HEK293 (cell line): ENCODE measurements around the gene MCU.

Experiments
- CTCF ChIA-PET: fragments of 350-600 bp; formaldehyde crosslinking; extraction: SDS; loops from one replicate; lab custom pipeline; 2021; ENCODE audit warnings: antibody characterized with exemption; lab: Yijun Ruan, JAX
- POLR2A ChIA-PET: fragments of 300-600 bp; formaldehyde crosslinking; extraction: SDS; loops from one replicate; lab custom pipeline; 2020; ENCODE audit warnings: antibody characterized with exemption, inconsistent platforms; lab: Yijun Ruan, JAX
- H3K27ac ChIP-seq: fragments of 200-500 bp; sonication (Bioruptor generic); 2 replicates; pipeline ENCODE4 v1.5.1; 2014; ENCODE audit warnings: low read depth, low read length, control low read depth, inconsistent platforms; ENCODE audit errors: extremely low read depth
- H3K36me3 ChIP-seq, 2 experiments: fragments of 200-500 bp in 1 of 2; sonication (Bioruptor generic) in 1 of 2; 1 replicate in 1 of 2; 2 replicates in 1 of 2; pipeline ENCODE4 v1.5.1; 2014 to 2017; ENCODE audit warnings: inconsistent platforms in 2 of 2, low read length in 2 of 2; ENCODE audit not compliant: control insufficient read depth in 2 of 2, insufficient read depth in 1 of 2
- H3K4me1 ChIP-seq: fragments of 200-500 bp; sonication (Bioruptor generic); 2 replicates; pipeline ENCODE4 v1.5.1; 2014; ENCODE audit warnings: mild to moderate bottlenecking, low read length, inconsistent platforms; ENCODE audit not compliant: control insufficient read depth, insufficient read depth
- H3K4me3 ChIP-seq: 2 replicates; pipeline ENCODE4 v1.5.1; 2011; ENCODE audit warnings: low read depth, mild to moderate bottlenecking, control low read depth, low read length, moderate library complexity
- H3K9me3 ChIP-seq: fragments of 200-500 bp; sonication (Bioruptor generic); 2 replicates; pipeline ENCODE4 v1.5.1; 2014; ENCODE audit warnings: low read depth, low read length, inconsistent platforms; ENCODE audit not compliant: control insufficient read depth, insufficient read depth
- HOXC10 ChIP-seq: sonication (generic); formaldehyde crosslinking; IDR thresholded peaks from 2 replicates; pipeline ENCODE4 v1.8.1; 2023; ENCODE audit warnings: mild to moderate bottlenecking, missing genetic modification reagents
- SP2 ChIP-seq: fragments of 450-650 bp; formaldehyde crosslinking; IDR thresholded peaks from 2 replicates; pipeline ENCODE4 v1.5.1; 2016; ENCODE audit warnings: missing biosample characterization, missing genetic modification characterization
- YY2 ChIP-seq: fragments of 450-650 bp; formaldehyde crosslinking; IDR thresholded peaks from 2 replicates; pipeline ENCODE4 v1.5.1; 2016; ENCODE audit warnings: missing biosample characterization, missing genetic modification characterization
- ZFP37 ChIP-seq: fragments of 450-650 bp; formaldehyde crosslinking; IDR thresholded peaks from 2 replicates; pipeline ENCODE4 v1.5.1; 2016; ENCODE audit warnings: missing biosample characterization, missing genetic modification characterization
- ZNF19 ChIP-seq: fragments of 450-650 bp; formaldehyde crosslinking; IDR thresholded peaks from 2 replicates; pipeline ENCODE4; 2016; ENCODE audit warnings: missing biosample characterization, missing genetic modification characterization, low read depth
- ZNF239 ChIP-seq: fragments of 450-650 bp; formaldehyde crosslinking; IDR thresholded peaks from 2 replicates; pipeline ENCODE4 v1.5.1; 2016; ENCODE audit warnings: missing biosample characterization, missing genetic modification characterization
- ZNF248 ChIP-seq: fragments of 450-650 bp; formaldehyde crosslinking; IDR thresholded peaks from 2 replicates; pipeline ENCODE4 v1.5.1; 2017; ENCODE audit warnings: missing biosample characterization, missing genetic modification characterization
- ZNF266 ChIP-seq: fragments of 450-650 bp; formaldehyde crosslinking; IDR thresholded peaks from 2 replicates; pipeline ENCODE4 v1.5.1; 2016; ENCODE audit warnings: missing biosample characterization, missing genetic modification characterization, low read depth
- ZNF354C ChIP-seq: fragments of 450-650 bp; formaldehyde crosslinking; IDR thresholded peaks from 2 replicates; pipeline ENCODE4 v1.5.1; 2016; ENCODE audit warnings: missing biosample characterization, missing genetic modification characterization, low read depth, borderline replicate concordance
- ZNF404 ChIP-seq: fragments of 450-650 bp; formaldehyde crosslinking; IDR thresholded peaks from 2 replicates; pipeline ENCODE4 v1.5.1; 2017; ENCODE audit warnings: missing biosample characterization, missing genetic modification characterization
- TF ChIP-seq, protein P1 (sequence below): fragments of 450-650 bp; formaldehyde crosslinking; IDR thresholded peaks from 2 replicates; pipeline ENCODE4 v1.5.1; 2016; ENCODE audit warnings: missing biosample characterization, missing genetic modification characterization
- TF ChIP-seq, protein P2 (sequence below): fragments of 450-650 bp; formaldehyde crosslinking; IDR thresholded peaks from 2 replicates; pipeline ENCODE4 v1.5.1; 2016; ENCODE audit warnings: missing biosample characterization, missing genetic modification characterization, borderline replicate concordance
- TF ChIP-seq, protein P3 (sequence below): fragments of 450-650 bp; IDR thresholded peaks from 2 replicates; pipeline ENCODE4 v1.5.1; 2018; ENCODE audit warnings: missing biosample characterization, mild to moderate bottlenecking, missing genetic modification characterization
- TF ChIP-seq, protein P4 (sequence below): fragments of 450-650 bp; formaldehyde crosslinking; IDR thresholded peaks from 2 replicates; pipeline ENCODE4 v1.5.1; 2016; ENCODE audit warnings: missing biosample characterization, missing genetic modification characterization
- TF ChIP-seq, protein P5 (sequence below): fragments of 450-650 bp; formaldehyde crosslinking; conservative IDR thresholded peaks from 2 replicates; pipeline ENCODE4 v1.5.1; 2016; ENCODE audit warnings: low read depth, missing biosample characterization, missing genetic modification characterization

MCU gene

DNA sequence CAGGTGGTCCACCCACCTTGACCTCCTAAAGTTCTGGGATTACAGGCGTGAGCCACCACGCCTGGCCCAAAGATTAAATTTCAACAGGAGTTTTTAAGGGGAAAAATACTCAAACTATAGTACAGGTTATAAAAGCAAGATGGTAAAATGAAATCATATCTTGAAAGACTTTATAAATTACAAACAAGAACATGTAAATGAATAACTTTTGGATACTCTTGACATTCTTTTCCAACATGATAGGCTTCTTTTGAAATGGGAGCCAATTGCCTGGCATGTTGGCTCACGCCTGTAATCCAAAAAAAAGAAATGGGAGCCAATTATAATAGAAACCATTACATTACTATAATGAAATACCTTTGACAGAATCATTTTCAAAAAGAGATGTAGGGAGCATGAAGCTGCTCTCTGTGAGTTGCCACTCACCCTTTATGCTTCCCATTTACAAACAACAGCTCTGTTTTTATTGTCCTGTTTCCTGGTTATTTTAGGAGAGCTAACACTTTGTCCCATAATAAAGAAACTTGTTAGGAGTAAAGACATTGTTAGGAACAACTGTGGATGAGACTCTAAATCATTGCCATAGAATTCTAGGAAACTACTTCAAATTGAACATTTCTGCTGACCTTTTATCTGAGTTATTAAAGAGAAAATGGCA, 24.6 kb upstream of the MCU start:
- Histone ChIP-seq H3K4me1 (no peaks in the 10 kb centered on the region), H3K9me3 (no peaks in the 10 kb centered on the region), H3K36me3 (no peaks in the 10 kb centered on the region), H3K4me3 (no peak overlapping the region), H3K27ac (no peak overlapping the region)
- TF ChIP-seq ZNF266 (tag by site-specific recombination) (no peak), ZNF239 (tag by site-specific recombination) (no peak), SP2 (tag by site-specific recombination) (no peak), ZNF19 (tag by site-specific recombination) (no peak), HOXC10 (no peak), ZFP37 (no peak), ZNF404 (tag by site-specific recombination) (no peak), ZNF354C (tag by site-specific recombination) (no peak), ZNF248 (tag by site-specific recombination) (no peak), YY2 (tag by site-specific recombination) (no peak)
- TF ChIP-seq, protein P1, sequence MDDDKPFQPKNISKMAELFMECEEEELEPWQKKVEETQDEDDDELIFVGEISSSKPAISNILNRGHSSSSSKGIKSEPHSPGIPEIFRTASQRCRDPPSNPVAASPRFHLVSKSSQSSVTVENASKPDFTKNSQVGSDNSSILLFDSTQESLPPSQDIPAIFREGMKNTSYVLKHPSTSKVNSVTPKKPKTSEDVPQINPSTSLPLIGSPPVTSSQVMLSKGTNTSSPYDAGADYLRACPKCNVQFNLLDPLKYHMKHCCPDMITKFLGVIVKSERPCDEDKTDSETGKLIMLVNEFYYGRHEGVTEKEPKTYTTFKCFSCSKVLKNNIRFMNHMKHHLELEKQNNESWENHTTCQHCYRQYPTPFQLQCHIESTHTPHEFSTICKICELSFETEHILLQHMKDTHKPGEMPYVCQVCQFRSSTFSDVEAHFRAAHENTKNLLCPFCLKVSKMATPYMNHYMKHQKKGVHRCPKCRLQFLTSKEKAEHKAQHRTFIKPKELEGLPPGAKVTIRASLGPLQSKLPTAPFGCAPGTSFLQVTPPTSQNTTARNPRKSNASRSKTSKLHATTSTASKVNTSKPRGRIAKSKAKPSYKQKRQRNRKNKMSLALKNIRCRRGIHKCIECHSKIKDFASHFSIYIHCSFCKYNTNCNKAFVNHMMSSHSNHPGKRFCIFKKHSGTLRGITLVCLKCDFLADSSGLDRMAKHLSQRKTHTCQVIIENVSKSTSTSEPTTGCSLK: no peak
- TF ChIP-seq, protein P2, sequence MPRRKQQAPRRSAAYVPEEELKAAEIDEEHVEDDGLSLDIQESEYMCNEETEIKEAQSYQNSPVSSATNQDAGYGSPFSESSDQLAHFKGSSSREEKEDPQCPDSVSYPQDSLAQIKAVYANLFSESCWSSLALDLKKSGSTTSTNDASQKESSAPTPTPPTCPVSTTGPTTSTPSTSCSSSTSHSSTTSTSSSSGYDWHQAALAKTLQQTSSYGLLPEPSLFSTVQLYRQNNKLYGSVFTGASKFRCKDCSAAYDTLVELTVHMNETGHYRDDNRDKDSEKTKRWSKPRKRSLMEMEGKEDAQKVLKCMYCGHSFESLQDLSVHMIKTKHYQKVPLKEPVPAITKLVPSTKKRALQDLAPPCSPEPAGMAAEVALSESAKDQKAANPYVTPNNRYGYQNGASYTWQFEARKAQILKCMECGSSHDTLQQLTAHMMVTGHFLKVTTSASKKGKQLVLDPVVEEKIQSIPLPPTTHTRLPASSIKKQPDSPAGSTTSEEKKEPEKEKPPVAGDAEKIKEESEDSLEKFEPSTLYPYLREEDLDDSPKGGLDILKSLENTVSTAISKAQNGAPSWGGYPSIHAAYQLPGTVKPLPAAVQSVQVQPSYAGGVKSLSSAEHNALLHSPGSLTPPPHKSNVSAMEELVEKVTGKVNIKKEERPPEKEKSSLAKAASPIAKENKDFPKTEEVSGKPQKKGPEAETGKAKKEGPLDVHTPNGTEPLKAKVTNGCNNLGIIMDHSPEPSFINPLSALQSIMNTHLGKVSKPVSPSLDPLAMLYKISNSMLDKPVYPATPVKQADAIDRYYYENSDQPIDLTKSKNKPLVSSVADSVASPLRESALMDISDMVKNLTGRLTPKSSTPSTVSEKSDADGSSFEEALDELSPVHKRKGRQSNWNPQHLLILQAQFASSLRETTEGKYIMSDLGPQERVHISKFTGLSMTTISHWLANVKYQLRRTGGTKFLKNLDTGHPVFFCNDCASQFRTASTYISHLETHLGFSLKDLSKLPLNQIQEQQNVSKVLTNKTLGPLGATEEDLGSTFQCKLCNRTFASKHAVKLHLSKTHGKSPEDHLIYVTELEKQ (tag by site-specific recombination): no peak
- TF ChIP-seq, protein P3, sequence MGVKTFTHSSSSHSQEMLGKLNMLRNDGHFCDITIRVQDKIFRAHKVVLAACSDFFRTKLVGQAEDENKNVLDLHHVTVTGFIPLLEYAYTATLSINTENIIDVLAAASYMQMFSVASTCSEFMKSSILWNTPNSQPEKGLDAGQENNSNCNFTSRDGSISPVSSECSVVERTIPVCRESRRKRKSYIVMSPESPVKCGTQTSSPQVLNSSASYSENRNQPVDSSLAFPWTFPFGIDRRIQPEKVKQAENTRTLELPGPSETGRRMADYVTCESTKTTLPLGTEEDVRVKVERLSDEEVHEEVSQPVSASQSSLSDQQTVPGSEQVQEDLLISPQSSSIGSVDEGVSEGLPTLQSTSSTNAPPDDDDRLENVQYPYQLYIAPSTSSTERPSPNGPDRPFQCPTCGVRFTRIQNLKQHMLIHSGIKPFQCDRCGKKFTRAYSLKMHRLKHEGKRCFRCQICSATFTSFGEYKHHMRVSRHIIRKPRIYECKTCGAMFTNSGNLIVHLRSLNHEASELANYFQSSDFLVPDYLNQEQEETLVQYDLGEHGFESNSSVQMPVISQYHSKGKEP (tag by site-specific recombination): no peak
- TF ChIP-seq, protein P4, sequence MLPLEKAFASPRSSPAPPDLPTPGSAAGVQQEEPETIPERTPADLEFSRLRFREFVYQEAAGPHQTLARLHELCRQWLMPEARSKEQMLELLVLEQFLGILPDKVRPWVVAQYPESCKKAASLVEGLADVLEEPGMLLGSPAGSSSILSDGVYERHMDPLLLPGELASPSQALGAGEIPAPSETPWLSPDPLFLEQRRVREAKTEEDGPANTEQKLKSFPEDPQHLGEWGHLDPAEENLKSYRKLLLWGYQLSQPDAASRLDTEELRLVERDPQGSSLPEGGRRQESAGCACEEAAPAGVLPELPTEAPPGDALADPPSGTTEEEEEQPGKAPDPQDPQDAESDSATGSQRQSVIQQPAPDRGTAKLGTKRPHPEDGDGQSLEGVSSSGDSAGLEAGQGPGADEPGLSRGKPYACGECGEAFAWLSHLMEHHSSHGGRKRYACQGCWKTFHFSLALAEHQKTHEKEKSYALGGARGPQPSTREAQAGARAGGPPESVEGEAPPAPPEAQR: no peak
- TF ChIP-seq, protein P5, sequence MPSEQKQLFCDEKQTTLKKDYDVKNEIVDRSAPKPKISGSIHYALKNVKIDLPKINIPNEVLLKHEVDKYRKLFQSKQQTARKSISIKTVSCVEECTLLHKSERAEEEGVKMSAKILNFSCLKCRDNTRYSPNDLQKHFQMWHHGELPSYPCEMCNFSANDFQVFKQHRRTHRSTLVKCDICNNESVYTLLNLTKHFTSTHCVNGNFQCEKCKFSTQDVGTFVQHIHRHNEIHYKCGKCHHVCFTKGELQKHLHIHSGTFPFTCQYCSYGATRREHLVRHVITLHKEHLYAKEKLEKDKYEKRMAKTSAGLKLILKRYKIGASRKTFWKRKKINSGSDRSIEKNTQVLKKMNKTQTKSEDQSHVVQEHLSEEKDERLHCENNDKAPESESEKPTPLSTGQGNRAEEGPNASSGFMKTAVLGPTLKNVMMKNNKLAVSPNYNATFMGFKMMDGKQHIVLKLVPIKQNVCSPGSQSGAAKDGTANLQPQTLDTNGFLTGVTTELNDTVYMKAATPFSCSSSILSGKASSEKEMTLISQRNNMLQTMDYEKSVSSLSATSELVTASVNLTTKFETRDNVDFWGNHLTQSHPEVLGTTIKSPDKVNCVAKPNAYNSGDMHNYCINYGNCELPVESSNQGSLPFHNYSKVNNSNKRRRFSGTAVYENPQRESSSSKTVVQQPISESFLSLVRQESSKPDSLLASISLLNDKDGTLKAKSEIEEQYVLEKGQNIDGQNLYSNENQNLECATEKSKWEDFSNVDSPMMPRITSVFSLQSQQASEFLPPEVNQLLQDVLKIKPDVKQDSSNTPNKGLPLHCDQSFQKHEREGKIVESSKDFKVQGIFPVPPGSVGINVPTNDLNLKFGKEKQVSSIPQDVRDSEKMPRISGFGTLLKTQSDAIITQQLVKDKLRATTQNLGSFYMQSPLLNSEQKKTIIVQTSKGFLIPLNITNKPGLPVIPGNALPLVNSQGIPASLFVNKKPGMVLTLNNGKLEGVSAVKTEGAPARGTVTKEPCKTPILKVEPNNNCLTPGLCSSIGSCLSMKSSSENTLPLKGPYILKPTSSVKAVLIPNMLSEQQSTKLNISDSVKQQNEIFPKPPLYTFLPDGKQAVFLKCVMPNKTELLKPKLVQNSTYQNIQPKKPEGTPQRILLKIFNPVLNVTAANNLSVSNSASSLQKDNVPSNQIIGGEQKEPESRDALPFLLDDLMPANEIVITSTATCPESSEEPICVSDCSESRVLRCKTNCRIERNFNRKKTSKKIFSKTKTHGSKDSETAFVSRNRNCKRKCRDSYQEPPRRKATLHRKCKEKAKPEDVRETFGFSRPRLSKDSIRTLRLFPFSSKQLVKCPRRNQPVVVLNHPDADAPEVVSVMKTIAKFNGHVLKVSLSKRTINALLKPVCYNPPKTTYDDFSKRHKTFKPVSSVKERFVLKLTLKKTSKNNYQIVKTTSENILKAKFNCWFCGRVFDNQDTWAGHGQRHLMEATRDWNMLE (tag by site-specific recombination): no peak
- POLR2A ChIA-PET: no interaction called here
- CTCF ChIA-PET: no interaction called here
